Cardiac fibroblast (primary cell): ENCODE results near the gene DCST2.

Experiments used
- DNase-seq, 2 donors: peaks; one replicate each; pipeline versions ENCODE4 v3.0.0 to v3.0.0-alpha.2; 2010; ENCODE audit warnings: low read depth in 2 of 2
- H3K4me3 ChIP-seq, 2 donors: replicated peaks in 1 of 2; 1 replicate in 1 of 2; 2 replicates in 1 of 2; pipeline ENCODE4 v1.5.1; 2011; ENCODE audit warnings: low read depth in 2 of 2, low read length in 2 of 2, mild to moderate bottlenecking in 2 of 2, moderate library complexity in 1 of 2
- TF ChIP-seq, protein P1 (sequence below): IDR thresholded peaks from one replicate; pipeline ENCODE4 v1.5.1; 2011; ENCODE audit warnings: low read depth, mild to moderate bottlenecking, low read length, inconsistent platforms

Gene DCST2

DNA sequence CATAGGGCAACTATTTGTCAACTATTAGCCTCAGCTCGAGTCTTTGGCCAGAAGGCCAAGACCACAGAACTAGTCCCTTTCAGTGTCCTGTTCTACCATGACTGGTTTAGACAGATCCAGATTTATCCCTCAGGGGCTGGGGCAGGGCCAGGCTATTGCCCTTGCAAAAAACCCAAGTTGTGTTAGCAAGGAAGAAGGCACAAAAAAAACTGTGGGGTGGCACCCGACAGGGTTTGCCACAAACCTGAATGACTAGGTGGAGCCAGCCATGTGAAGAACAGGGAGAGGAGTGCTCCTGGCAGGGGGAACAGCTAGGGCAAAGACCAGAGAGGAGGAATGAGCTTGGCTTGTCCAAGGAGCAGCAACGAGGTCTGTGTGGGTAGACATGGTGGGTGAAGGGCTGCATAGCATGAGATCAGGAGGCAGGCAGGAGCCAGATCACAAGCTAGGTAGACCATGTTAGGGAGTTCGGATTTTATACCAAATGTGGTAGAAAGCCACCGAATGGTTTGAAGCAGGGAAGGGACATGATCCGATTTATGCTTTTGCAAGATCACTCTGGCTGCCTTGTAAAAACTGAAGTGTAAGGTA is 4.4 kb upstream of the DCST2 start:
- no peak for DNase-seq
- TF ChIP-seq, protein P1, sequence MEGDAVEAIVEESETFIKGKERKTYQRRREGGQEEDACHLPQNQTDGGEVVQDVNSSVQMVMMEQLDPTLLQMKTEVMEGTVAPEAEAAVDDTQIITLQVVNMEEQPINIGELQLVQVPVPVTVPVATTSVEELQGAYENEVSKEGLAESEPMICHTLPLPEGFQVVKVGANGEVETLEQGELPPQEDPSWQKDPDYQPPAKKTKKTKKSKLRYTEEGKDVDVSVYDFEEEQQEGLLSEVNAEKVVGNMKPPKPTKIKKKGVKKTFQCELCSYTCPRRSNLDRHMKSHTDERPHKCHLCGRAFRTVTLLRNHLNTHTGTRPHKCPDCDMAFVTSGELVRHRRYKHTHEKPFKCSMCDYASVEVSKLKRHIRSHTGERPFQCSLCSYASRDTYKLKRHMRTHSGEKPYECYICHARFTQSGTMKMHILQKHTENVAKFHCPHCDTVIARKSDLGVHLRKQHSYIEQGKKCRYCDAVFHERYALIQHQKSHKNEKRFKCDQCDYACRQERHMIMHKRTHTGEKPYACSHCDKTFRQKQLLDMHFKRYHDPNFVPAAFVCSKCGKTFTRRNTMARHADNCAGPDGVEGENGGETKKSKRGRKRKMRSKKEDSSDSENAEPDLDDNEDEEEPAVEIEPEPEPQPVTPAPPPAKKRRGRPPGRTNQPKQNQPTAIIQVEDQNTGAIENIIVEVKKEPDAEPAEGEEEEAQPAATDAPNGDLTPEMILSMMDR, result no peak
- H3K4me3 ChIP-seq, result no peak overlapping the region

DNA sequence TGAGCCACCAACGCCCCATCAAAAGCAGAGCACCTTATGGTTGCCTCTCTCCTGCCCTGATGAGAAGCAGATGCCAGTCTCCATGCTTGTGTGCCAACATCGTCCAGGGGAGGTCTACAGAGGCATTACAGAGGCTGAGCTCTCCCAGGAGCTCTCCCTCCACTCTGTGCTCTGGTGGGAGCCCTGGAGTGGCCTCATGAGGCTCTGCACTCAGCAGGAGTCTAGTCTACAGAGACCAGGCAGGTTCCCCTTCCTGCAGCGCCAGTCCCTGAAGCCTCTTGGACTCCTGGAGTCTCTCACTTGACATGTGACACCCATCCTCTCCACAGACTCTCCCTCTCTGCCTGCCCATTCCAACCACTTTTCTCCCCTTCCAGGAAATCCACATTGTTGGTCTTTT is 3.5 kb upstream of the DCST2 start:
- H3K4me3 ChIP-seq, result no peak overlapping the region
- DNase-seq, result no peak
- TF ChIP-seq, protein P1, result no peak

DNA sequence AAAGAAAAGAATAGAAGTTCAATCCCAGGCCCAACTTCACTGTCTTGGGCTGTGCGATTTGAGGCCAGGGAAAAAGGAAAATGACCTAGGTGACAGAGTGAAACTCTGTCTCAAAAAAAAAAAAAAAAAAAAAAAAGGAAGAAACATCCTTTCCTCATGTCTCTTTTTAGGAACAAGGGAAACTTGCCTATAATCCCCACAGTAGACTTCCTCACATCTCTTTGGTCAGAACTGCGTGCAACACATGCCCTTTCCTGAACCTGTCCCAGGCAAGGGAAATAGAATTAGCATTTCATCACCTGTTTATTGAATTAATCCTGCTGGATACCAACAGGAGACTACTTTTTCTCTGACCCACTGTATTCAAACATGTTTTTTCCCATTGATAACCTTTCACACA is 2.4 kb upstream of the DCST2 start:
- H3K4me3 ChIP-seq, result no peak overlapping the region
- DNase-seq, result no peak
- TF ChIP-seq, protein P1, result no peak

DNA sequence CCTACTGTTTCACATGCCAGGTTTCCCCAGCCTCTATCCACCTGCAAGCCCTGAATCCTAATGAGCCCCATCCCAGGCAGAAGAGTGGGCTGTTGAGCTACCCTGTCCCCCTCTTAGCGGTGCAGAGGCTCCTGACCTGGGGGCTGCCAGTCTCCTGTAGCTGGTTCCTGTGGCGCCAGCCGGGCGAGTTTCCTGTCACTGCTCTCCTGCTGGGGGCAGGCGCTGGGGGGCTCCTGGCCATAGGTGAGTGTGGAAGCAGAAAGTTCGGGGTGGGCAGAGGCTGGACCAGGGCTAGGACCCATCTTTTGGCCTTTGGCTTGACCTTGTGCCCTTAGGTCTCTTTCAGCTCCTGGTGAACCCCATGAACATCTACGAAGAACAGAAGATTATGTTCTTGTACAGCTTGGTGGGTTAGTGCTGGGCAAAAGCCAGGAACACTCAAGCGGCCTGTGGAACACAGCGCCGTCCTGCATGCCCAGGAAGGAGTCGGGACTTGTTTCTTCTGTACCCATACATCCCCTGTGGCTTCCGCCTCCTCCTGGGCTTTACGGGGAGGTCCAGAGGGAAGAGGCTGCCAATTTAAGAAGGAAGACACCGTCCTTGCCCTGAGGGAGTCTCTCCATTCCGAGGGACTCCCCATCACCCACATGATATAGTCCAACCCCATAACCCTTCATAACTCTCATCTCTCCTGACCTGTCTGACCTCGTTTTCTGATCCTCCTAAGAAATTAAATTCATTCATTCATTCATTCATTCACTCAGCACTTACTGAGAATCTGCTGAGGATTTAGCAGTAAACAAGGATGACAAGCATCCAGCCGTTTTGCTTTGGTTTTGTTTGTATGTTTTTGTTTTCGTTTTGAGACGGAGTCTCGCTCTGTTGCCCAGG is 982 bp upstream of the DCST2 start:
- H3K4me3 ChIP-seq, result no peak overlapping the region
- TF ChIP-seq, protein P1, result no peak
- DNase-seq, result no peak

DNA sequence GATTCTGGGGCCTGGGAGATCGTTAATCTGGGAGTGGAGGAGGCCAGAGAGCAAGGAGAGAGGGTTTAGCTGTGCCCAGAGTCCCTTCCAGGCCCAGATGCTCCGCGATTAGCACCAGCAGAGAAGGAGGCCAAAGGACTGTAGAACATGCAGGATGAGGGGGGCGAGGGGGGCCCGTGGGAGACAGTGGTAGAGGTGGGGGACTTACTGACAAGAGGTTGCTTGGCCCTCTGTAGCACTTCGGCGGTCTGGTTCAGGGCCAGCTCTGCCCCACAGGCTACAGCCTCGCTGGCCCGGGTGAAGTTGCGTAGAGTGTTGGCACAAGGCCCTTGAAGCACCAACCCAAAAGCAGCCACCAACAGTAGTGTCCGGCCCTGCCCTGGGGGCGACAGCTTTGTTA is 695 bp downstream of the DCST2 start:
- DNase-seq, result no peak
- TF ChIP-seq, protein P1, result no peak
- no peak overlapping the region for H3K4me3 ChIP-seq

DNA sequence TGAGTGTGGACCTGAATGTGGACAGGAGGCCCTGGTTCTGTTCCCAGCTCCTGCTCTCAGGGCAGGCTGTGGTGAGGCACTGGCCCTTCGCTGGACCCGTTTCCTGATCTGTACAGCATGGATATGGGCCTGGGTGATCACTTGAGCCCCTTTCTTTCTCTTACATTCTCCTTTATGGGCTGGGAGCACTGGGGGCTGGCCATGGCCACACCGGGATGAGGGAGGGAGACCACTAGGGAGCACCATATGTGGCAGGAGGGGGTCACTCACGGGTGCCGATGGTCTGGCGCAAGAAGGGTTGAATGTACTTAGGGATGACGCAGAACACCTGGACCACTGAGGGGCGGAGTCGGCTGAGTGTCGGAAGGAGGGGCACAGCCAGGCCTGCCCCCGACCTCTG is 2.7 kb downstream of the DCST2 start:
- H3K4me3 ChIP-seq, result no peak overlapping the region
- no peak for DNase-seq
- TF ChIP-seq, protein P1, result no peak
